Activated T-cell treated with anti-CD3 and anti-CD28 coated beads, Interleukin-2, amount 50 U/mL, for 48 hours (primary cell): ENCODE measurements around the gene GPR137.

Experiments
- DNase-seq, 2 experiments: peaks; one replicate each; pipeline ENCODE4 v3.0.0-alpha.2; 2020

The GPR137 gene

GRCh38 chr11:64287676-64288352 is 2.2 kb downstream of the GPR137 start:
- no peak for DNase-seq

- DNase-seq: no peak
These were observed 2.7 kb downstream of the GPR137 start for GRCh38 chr11:64288353-64288750.

GRCh38 chr11:64289002-64289564 is 3.4 kb downstream of the GPR137 start:
- DNase-seq: no peak

DNA sequence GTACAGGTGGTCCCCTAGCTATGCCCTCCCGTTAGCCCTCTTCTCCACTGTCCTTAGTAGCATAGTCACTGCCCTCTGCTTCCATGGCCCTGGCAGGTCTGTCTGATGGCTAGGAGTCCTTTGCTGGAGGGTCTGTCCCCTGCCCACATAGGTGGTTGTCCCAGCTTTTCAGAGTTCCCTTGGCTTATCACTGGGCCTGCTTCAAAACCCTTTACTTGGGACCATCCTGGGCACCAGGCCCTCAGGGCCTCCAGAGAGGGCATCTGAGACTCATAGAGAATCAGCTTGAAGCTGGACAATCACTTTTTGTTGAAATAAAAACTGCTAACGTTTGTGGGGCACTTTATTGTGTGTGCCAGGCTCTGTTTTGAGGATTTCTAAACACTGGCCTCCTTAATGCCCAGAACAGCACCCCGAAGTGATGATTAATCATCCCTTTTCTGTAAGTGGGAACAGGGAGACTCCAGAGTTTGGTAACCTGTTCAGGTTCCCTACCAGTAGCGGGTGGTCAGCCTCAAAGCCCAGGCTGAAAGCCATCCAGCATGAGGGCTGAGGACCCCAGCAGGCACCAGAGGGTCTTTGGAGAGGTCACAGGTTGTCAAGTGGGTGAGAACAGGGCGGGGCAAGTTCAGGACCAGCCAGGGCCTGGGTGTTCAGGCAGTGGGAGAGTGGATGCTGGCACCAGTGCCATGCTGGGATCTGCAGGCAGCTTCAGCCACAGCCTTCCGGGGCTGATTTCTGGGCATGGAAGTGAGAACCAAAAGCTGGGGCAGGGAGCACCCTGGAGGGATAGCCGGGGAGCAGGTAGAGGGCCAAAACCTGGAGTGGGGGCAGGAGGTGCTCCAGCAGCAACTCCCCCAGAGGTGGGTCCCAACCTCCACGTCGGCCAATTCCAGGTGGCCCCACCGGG is 5.0 kb downstream of the GPR137 start:
- DNase-seq: no peak

DNA sequence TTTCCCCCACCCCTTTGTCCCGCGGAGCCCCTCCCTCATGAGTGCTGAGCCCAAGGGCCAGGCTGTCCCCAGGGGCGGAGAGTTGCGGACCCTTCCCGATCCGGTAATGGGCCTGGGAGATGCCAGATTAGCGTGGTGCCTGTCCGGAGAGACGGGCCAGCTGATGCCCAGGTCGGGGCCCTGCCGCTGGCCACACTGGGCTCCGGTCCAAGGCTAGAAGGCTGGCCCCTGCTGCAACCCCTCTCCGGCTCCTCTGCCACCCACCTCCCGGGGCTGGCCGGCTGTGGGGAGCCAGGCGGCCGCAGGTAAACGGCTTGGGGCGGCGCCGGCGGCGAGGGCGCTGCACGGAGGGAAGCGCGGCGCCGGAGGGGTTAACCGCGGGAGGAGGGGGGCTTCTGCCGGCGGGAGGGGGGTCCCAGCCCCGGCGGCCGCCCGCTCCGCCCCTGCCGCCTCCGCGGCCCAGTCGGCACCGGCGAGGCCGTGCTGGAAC is 5.7 kb downstream of the GPR137 start, which contains the start of gene KCNK4:
Gene KCNK4 (plus strand): TSS at position 41 of the 490 bp plus-strand sequence. CDS start 1,717 bp downstream, outside the sequence.
- DNase-seq: no peak

- no peak for DNase-seq
These were observed 6.3 kb downstream of the GPR137 start for GRCh38 chr11:64291752-64292459.

DNA sequence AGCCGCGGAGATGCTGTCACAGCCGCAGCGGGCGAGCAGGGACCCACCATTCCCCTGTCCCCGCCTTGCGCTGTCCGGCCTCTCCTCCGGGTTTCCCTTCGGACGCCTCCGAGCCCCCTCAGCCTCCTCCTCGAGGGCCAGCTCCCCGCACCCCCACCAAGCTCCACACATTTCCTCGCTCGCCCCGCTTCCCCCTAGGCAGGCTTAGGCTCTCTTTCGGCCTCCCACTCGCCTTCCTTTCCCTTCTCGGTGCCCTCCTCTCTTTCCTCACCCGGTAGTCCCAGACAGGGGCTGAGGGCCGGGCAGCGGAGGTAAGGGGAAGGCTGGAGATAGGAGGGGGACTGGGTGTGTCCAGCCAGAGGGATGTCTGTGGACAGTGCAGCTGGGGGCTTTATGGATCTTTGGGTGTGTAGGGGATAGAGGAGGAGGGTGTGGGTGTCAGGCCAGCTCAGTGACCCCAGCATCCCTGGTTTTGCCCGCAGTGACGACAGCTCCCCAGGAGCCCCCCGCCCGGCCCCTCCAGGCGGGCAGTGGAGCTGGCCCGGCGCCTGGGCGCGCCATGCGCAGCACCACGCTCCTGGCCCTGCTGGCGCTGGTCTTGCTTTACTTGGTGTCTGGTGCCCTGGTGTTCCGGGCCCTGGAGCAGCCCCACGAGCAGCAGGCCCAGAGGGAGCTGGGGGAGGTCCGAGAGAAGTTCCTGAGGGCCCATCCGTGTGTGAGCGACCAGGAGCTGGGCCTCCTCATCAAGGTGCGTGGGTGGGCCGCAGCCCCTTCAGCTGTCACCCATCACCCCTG is 7.0 kb downstream of the GPR137 start:
- no peak for DNase-seq

- no peak for DNase-seq
These were observed 9.1 kb downstream of the GPR137 start for GRCh38 chr11:64294774-64295173.

- DNase-seq: no peak
These were observed 10.1 kb downstream of the GPR137 start for GRCh38 chr11:64295760-64296159.

DNA sequence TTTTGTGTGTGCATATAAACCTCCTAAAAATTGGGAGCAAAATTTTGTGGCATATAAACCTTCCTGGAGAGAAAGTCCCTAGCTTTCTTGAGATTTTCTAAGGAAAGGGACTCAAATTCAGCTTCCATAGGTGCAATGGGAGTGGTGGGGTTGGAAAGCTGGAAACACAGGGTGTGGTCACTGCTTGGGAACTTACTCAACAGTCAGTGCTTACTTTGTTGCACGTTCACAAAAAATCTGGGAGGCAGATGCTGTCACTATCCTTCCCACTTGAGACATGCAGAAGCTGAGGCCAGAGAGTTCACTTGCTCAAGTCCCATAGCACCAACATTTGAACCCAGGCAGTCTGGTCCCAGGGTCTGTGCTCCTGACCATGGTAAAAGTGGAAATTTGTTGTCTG is 10.6 kb downstream of the GPR137 start:
- no peak for DNase-seq

GRCh38 chr11:64296830-64297698 is 11.4 kb downstream of the GPR137 start:
- no peak for DNase-seq

DNA sequence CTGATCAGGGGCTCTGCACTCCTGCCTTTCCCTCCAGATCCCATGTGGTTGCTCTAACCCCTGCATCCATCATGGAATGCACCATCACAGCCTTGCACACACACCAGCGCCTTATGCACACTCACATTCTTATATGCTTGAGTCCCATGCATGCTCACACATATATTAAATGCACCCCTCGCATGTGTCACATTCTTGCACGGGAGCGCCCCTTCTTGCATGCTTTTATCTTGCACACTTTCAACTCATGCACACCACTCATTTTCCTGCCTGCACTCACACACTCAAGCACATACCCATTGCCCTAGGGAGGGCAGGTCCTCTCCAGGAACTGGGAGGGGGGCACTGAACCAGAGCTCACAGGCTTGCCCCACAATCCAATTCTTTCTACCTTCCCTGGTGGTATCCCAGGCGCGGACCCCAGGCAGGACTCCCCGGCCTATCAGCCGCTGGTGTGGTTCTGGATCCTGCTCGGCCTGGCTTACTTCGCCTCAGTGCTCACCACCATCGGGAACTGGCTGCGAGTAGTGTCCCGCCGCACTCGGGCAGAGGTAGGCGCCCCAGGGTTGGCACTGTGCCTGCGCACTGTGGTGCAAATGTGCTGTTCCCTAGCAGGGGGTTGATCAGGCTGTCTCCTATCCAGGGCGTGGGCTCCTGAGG is 12.2 kb downstream of the GPR137 start:
- DNase-seq: no peak

GRCh38 chr11:64298966-64299846 is 13.6 kb downstream of the GPR137 start:
- DNase-seq: no peak

DNA sequence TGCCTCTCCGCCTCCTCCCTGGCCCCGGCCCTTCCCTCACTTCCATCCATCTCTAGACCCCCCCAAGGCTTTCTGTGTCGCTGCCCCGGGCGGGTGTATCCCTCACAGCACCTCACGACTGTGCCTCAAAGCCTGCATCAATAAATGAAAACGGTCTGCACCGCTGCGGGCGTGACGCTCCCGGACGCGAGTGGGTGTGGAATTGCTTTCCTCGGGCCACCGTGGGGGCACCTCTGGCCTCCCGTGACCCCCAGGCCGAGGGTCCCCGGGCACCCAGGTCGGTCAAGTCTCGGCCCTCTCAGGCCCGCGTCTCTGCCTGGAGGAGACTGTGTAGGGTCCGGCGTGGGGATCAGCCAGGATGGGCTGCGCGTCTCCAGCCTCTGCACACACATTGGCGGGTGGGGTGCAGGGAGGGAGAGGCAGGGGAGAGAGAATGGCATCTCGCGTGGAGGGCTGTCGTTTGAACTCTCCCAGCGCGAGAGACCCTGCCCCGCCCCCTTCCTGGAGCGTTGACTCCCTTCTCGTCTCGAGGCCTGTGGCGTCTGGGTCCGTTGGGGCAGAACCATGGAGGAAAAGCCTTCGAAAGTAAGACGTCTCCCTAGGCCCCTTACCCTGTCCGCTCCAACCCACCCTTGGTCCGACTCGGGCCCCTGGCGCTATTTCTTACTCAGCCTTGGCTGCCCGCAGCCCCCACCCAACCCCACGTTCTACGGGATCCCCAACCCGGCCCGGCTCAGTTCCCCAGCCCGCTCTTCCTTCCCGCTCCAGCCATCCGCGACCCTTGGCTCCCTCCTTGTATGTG is 14.4 kb downstream of the GPR137 start, which contains the start of gene CATSPERZ:
Gene CATSPERZ (plus strand): TSS at position 512 of the 802 bp plus-strand sequence. CDS start 53 bp downstream, at position 565.
- DNase-seq: no peak

- no peak for DNase-seq
These were observed 17.7 kb downstream of the GPR137 start for GRCh38 chr11:64303109-64304031.

- DNase-seq: no peak
These were observed 18.3 kb downstream of the GPR137 start for GRCh38 chr11:64304032-64304315.

DNA sequence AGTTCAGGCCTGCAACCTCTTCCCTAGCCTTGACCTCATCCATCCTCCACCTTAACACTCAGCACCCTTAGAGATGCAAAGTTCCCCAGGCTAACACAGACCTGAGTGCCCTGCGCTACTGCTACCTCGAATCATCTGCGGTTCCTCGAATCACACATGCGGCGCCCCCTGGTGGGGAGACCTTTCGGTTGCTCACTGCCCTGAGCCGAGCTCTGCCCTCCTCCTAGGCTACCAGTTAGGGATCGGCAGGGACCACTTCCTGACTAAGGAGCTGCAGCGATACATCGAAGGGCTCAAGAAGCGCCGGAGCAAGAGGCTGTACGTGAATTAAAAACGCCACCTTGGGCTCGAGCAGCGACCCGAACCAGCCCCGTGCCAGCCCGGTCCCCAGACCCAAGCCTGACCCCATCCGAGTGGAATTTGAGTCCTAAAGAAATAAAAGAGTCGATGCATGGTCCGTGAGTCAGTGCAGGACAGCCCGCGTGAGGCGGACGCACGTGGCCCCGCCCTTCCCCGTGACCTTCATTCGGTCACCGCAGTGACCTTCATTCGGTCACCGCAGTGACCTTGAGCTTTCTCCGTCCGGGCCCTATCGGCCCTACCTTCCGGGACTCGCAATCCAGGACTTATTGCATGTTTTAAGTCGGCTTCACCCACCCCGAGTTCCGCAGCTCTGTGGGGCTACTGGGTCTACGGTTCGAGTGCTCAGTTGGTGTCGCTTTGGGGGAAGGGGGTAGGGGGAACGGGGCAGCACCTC is 18.8 kb downstream of the GPR137 start:
- DNase-seq: peak; percentile 96 to 98
